HG03066 (cell line): ENCODE measurements around the gene SLC24A3.

ENCODE experiments used
- ATAC-seq: cut with Tn5 transposase; IDR thresholded peaks from one replicate; pipeline ENCODE4 v1.9.1; 2021; ENCODE audit warnings: low read depth; ENCODE audit not compliant: unreplicated experiment

Gene SLC24A3

DNA sequence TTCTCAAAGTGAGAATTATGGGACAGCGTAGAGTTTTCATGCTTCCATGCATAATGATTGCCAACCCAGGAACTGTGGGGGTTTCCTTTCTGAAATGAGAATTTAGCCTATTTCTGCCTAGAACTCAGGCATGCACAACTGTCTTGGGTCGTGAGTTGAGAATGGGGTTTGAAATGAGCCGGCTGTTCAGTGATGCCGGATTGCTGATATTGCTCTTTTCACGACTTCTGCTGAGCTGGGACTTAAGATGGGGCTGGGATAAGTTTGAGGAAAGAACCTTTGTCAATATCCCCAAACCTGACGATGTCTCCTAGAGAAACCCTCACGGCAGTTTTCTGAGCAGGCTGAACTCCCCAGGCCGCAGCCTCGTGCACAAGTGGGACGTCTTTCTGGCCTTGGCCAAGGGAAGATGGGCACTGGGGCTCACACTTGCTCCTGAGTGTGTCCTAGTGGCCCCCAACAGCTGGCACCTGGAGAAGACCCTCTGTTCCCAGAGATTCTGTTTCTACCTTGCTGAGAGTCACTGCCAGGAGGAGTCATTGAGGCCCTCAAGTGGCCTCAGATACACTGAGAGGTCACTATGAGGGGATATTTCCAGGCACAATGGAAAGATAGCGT is 511.5 kb downstream of the SLC24A3 start:
- no peak for ATAC-seq

DNA sequence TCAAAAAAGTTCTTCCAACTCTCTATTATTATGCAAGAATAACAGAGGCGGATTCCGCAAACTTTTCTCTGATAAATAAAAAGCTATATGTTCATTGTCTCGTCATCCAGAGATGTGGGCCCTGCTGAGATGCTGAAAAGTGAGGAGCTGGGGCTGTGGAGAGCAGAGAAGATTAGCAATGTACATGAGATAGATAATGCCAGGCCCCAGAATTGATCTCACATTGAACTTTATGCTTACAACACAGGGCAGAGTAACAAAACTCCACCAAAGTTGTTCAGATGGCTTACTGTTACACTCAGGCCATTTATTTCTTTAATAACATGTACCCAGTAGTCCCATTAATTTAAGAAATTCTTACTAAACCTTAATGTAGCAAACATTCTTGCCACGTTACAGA is 512.9 kb downstream of the SLC24A3 start:
- no peak for ATAC-seq

DNA sequence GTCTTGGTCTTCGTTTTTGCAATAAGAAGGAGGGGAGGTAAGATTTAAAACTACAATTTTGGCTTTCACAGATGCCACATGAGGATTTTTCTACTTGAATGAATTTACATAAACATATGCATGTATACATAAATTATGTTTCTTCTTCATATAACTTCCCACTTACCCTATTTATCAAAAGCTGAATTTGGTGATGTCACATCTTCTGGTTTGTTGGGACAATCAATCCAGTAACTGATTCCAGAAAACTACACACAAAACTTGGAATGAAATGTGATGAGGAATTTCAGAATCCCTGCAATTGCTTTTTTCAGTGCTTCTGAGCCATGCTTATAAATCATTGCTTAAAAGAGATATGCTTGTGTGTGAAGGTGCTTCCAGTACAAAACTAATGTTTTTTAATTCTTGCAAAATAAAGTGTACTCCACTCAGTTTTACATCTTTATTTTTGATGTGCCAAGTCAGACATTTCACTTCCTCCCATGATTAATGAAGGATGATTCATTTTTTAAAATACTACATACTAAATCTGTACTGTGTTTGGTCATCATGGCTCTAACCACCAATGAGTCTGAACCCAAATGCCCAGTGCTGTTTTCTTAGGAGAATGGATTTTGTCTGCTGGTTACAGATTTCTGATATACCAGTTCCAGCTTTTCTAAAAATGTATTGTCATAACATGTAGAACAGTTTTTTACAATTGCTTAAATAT is 513.5 kb downstream of the SLC24A3 start:
- no peak for ATAC-seq

DNA sequence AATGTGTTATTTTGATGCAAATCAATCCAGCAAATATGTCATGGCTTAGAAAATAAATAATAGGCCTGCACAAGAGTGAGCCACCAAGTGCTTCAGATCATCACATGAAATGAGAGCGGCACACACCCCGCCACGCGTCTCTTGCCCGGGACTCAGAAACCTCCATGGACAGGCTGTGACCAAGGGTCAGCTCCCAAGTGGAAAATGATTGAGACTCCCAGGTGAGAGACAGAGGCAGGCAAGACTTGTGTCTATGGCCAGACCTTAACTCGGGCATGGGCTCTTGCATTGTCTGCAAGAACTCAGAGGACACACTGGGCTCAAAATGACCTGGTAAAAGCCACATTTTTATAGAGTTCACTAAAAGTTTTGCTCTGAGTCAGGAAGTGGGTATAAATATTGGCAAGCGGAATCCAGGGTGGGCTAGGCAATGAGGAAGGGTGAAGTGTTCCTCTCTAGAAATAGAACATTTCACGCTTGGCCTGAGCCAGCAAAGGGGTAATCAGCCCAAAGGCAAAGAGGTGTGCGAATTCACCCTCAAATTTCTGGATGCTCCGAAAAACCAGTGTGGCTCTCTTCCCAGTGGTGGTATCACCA is 514.9 kb downstream of the SLC24A3 start:
- no peak for ATAC-seq

DNA sequence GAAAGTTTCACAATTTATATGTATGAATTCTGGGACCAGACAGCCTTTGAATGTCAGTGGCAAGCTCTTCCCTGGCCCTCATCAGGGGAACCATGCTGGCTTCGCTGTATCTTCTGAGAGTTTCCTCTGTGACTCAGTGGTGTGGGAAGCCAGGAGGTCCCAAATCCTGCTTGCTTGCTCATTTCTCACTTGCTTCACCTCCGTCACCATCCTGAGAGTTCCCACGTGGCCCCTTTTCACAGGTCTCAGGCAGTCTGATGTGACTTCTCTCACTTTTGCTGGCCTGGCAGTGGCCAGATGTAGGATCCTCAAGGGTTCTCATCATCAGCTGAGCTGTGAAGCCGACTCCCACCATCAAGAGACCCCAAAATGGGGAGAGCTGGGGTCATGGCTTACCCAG is 517.2 kb downstream of the SLC24A3 start:
- ATAC-seq, result no peak

DNA sequence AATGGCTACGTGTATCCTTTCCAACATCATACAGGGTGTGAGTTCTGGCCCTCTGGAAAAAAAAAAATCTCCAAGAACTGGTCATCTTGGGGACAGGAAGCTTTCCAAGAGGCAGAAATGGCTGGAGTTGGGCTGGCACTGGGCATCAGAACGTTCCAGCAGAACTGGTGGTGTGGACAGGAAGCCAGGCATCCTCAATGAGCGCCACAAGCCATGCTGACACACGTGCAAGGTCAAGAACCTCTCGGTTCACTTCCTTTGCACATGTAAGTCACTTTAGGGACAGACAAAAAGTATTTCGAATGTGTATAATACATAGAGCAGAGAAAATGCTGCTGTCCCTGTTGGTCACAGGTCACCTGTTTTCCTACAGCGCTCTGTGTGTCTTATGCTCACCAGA is 518.3 kb downstream of the SLC24A3 start:
- no peak for ATAC-seq

DNA sequence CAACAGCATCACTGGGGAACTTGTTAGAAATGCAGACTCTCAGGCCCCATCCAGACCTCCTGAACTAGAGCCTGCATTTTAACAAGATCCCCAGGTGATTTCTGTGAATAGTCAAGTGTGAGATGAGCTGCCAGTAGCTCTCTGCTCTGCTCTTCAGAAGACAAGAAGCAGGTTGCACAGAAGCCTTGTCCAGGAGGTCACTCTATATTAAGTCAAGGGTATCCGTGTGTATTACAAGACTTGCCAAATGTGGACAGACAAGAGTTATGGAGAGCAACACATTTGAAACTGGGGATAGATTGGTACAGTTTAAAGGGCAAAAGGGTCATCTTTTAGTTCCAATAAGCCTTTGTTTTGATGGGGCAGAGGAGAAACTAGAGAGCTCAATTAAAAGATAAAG is 522.4 kb downstream of the SLC24A3 start:
- ATAC-seq, result no peak

DNA sequence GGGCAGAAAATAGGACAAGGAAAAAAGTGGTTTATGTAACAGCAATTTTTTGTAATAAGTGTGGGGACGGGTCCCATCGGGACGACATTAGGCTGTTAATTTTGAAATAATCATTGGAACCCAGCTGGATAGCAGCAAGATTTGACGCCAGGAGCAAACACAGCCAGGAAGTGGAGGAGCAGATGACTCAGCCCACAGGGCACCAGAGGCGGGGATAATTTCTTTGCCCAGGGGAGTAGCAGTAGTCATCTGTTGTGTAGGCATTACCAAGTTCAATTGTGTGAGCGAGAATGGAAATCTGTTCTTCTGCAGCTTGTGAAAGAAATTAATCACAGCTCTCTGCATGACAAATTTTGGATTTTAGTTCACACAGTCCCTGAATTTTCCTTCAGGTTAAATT is 523.0 kb downstream of the SLC24A3 start:
- no peak for ATAC-seq

DNA sequence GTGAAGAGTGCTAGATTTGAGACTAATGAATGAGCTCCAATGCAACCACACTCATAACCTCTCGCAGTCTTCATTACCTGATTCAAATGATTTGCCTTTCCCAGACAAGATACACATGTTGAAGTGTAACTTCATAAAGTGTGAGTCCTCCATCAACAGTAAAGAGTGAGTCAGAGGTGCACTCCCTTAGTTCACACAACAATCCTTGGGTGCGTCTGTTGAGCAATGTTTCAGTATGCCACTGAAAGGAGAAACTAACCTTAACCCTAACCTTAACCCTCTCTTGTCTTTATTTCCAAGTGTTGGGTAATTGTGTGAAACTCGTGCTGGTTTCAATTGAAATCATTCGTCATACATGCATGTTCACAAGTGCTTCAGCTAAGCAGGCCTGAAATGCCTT is 524.6 kb downstream of the SLC24A3 start:
- no peak for ATAC-seq

DNA sequence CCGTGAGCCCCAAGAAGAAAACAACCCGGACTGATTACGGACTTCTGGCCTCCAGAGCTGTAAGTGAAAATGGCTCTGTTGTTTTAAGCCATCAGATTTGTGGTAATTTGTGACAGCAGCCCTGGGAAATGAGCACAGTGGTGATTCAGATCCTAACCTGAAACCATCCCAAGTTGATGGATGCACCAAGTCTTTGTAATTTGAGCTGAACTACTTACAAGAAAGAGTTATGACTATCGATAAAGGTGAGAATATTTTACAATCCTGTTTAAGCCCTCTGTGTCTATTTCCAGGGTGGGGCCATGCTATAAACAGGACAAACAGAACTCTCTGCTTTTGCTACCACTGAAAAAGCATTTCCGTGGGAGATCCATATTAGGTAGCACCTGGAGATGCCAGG is 526.5 kb downstream of the SLC24A3 start:
- no peak for ATAC-seq

DNA sequence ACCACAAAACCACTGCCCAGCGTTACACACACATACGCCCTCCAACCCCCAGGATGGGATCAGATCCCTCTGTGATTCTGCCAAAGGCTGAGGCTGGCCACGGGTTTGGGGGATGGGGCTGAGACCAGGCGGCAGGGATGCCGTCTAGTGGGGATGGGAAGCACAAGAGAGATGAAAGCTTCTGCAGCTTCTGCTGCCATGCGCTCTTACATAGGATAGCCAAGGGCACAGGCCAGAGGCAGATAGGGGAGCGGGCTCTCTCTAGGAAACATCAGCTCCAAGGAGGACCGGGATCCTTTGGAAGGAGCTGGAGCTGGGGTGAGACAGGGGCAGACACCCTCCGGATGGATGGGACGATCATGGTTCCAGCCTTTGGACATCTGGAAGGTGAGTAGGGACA is 526.9 kb downstream of the SLC24A3 start:
- ATAC-seq, result no peak

DNA sequence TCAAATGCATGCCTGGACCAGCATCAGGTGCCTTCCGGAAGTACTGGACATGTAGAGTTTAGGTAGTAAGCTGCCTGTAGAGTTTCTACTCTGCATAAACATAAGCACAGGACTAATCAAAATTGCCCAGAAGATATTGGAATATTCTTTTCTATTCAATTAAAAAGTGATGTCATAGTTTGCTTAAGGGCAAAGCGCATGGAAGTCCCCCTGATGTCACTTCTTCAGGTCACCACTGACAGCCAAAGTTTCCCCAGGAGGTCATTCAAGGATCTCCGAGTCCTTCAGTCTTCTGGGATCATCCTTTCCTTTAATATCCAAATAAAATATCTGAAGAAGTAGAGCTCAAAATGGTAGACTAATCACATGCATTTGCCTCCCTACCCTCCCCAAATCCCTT is 528.1 kb downstream of the SLC24A3 start:
- no peak for ATAC-seq

DNA sequence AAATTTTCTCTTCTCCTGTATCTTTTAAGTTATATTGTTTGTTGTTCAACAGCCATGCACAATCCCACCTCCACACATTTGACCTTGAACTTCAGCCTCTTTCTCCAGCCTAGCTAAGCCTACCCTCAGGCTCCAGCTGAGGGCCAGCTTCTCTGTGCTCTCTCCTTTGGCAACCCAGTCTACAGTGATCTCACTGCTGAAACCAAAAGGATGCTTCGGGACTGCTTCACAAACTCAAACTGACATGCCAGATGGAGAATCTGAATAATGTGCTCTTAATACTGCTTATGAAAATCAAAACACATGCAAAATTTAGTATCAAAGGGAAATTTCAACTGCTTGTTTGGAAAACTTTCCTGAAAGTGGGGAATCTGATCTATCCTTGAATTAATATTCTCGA is 529.5 kb downstream of the SLC24A3 start:
- no peak for ATAC-seq

DNA sequence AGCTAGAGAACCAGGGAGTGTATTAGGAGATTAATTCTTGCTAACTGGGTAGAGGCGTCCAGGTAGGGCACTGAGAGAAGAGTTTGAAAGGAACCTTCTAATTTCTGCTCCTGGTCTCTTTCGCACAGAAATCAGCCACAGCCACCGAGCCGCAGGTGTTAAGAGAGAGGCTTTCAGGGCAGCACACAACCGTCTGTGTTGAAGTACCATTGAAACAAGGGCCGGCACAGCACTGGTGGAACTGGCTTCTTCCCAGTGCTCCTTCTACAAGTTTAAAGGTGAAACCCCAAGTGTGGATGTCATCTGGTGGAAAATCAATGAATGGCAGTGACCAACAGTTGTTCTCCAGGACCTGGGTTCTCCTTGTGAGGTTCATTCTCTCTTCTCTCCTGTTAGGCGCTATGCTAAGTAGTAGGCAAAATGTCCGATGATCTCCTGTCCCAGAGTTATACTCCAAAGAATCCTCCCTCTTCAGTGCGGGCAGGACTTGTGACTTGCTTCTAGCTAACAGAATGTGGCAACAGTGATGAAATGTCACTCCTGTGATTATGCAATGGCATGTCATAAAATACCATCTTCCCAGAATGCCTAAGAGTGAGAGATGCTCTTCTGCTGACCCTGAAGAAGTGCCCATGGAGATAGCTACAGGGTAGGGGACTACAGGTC is 530.7 kb downstream of the SLC24A3 start:
- ATAC-seq, result no peak

DNA sequence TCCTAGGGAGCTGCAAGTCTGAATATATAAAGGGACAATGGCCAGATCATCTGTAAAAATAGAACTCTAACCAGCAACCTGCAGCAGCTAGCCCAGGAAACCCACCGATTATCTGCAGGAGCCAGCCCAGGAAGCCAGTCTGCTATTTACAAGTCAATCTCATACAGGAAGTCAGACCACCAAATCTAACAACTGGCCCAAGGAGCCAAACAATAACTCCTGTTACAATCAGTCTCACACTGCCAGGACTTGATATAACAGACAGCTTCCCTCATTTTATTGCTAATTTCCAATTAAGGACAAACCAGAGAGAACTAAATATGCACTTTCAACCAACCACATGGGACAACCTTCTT is 531.2 kb downstream of the SLC24A3 start:
- no peak for ATAC-seq

DNA sequence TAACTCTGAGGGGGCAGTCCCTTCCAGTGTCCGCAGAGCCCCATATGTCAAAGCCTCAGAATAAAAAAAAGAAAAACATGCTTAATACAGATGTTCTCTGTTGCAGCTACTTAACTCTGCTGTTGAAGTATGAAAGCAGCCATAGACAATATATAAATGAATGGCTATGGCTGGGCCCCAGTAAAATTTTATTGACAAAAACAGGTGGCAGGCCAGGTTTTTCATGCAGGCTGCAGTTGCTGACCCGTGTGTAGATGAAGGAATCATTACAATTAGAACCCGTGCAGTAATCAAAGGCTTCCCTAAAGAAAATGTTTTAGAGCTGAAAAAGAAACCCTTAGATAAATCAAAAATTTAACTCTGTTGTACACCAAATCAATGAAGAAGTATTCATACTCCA is 532.7 kb downstream of the SLC24A3 start:
- ATAC-seq, result no peak

DNA sequence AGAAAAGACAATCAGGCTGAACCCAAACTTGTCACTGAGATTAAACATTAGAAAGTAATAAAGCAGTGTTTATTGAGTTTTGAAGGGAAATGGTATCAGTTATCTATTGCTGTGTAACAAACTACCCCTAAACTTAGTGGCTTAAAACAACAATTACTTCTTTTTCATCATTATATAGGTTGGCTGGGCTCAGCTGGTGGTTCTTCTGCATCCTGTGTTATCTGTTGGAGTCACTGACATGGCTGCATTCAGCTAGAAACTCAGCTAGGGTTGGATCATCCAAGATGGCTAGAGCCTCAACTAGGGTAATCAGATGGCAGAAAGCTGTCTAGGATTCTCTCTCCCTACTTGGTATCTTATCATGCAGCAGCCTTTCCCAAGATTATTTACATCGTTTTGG is 533.1 kb downstream of the SLC24A3 start:
- no peak for ATAC-seq

DNA sequence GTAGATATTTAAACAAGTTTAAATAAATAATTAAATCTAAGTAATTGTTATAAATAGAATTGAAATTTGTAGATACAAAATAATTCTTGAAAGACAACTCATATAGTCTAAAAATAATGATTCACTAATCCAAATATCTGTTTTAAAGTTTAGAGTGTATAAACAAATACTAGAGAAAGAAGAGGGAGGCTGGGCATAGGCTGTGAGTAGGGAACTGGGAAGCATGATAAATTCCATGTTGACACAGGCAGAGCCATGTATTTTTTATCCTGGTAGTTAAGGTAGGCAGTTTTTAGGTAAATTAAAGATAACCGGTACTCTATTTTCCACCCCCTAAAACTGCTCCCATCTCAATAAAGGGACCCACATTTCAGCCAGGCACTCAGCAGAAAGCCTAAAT is 534.0 kb downstream of the SLC24A3 start:
- no peak for ATAC-seq

DNA sequence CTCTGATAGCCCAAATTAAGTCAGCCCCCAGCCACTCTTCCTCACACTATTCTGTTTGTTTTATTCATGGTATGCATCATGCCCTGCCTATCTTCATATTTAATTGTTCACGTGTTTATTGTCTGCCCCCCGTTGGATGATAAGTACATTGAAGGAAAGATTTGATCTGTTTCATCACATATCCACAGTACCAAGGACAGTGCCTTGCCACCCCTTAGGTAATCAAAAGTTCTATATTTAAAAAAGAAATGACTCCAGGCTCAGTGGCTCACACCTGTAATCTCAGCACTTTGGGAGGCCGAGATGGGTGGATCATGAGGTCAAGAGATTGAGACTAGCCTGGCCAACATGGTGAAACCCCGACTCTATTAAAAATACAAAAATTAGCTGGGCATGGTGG is 535.5 kb downstream of the SLC24A3 start:
- ATAC-seq, result no peak

DNA sequence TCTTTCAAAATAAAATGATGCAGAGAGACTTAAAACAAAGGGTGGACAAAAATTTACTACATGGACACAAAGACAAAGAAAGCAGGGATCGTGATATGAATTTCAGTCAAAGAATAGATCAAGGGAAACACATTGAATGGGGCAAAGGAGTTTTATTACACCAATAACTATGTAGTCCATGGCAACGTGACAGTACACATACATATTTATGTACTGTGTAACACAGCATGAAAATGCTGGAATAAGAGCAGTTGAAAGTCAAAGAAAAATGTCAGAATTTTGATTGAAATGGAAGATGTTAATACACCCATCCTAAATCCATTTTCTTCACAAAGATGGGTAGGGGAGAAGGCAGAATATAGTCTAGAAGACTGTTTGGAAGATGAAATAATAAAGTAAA is 536.2 kb downstream of the SLC24A3 start:
- ATAC-seq, result no peak

DNA sequence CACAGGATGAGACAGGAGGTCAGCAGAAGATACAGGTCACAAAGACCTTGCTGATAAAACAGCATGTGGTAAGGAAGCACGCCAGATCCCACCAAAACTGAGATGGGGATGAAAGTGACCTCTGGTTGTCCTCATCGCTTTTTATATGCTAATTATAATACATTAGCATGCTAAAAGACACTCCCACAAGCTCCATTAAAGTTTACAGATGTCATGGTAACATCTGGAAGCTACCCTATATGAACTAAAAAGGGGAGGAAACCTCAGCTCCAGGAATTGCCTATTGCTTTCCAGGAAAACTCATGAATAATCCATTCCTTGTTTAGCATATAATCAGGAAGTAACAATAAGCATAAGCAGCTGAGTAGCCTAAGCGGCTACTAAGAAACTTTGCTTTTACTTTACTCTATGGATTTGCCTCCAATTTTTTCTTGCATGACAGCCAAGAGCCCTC is 537.2 kb downstream of the SLC24A3 start:
- no peak for ATAC-seq
